CD4-positive, alpha-beta T cell treated with Interleukin-6 at 100 ng/mL for 8 hours (primary cell): ENCODE results near the gene SLC38A10.

Experiments
- DNase-seq: peaks from one replicate; pipeline ENCODE4 v3.0.0-alpha.2; 2020; ENCODE audit warnings: mixed read lengths, low spot score

Gene SLC38A10

GRCh38 chr17:81295031-81295675 lies at the start of gene SLC38A10:
TSS of gene SLC38A10 (minus strand) at chr17:81295307. CDS start at chr17:81294921, 386 bp downstream.
- peak; percentile 88 for DNase-seq

- no peak for DNase-seq
Measured at GRCh38 chr17:81342269-81343070, 47.4 kb upstream of the SLC38A10 start.

- DNase-seq = no peak
Measured at GRCh38 chr17:81341516-81342268, 46.6 kb upstream of the SLC38A10 start.

GRCh38 chr17:81340607-81341515 lies 45.8 kb upstream of the SLC38A10 start:
- no peak for DNase-seq

- no peak for DNase-seq
Measured at GRCh38 chr17:81339534-81340296, 44.6 kb upstream of the SLC38A10 start.

- no peak for DNase-seq
Measured at GRCh38 chr17:81339191-81339533, 44.1 kb upstream of the SLC38A10 start.

GRCh38 chr17:81338274-81339190 lies 43.4 kb upstream of the SLC38A10 start:
- DNase-seq = no peak

- no peak for DNase-seq
Measured at GRCh38 chr17:81337476-81337879, 42.4 kb upstream of the SLC38A10 start.

- no peak for DNase-seq
Measured at GRCh38 chr17:81336930-81337325, 41.8 kb upstream of the SLC38A10 start.

GRCh38 chr17:81336296-81336929 lies 41.3 kb upstream of the SLC38A10 start:
- DNase-seq = no peak

- DNase-seq = no peak
Measured at GRCh38 chr17:81335773-81336157, 40.7 kb upstream of the SLC38A10 start.

GRCh38 chr17:81334987-81335772 lies 40.1 kb upstream of the SLC38A10 start:
- no peak for DNase-seq

GRCh38 chr17:81334391-81334901 lies 39.3 kb upstream of the SLC38A10 start:
- DNase-seq = no peak

- no peak for DNase-seq
Measured at GRCh38 chr17:81333616-81334368, 38.7 kb upstream of the SLC38A10 start.

GRCh38 chr17:81332914-81333528 lies 37.9 kb upstream of the SLC38A10 start:
- DNase-seq = no peak

GRCh38 chr17:81332118-81332834 lies 37.2 kb upstream of the SLC38A10 start:
- DNase-seq = no peak
